MM.1S (cell line): ENCODE results near the gene ECE1.

ENCODE experiments used
- CTCF ChIP-seq: fragments of 300-600 bp; sonication (generic); IDR thresholded peaks from 2 replicates; pipeline ENCODE4 v1.5.1; 2016; ENCODE audit warnings: antibody characterized with exemption, low read length, mixed read lengths
- EZH2 ChIP-seq: fragments of 300-600 bp; sonication (generic); optimal IDR thresholded peaks from 2 replicates; pipeline ENCODE3; 2017; ENCODE audit warnings: low read depth, mild to moderate bottlenecking, antibody characterized with exemption, low read length, mixed read lengths
- EZH2phosphoT487 ChIP-seq: fragments of 300-600 bp; sonication (generic); IDR thresholded peaks from 2 replicates; pipeline ENCODE4 v1.6.1; 2018; ENCODE audit warnings: antibody characterized with exemption, low read length

GRCh38 chr1:21175324-21175669, 115.0 kb downstream of the ECE1 start:
- no peak for TF ChIP-seq CTCF
- no peak for TF ChIP-seq EZH2
- TF ChIP-seq EZH2phosphoT487 = no peak
